PC-9 (cell line): ENCODE measurements around the gene MYH14.

Experiments used
- CTCF ChIP-seq: fragments of 200-600 bp; sonication (generic); conservative IDR thresholded peaks from 2 replicates; pipeline ENCODE4 v1.6.1; 2017; ENCODE audit warnings: mixed run types, antibody characterized with exemption, mild to moderate bottlenecking, moderate library complexity
- EZH2 ChIP-seq: fragments of 200-600 bp; sonication (generic); IDR thresholded peaks from 2 replicates; pipeline ENCODE4 v1.8.0; 2017; ENCODE audit warnings: antibody characterized with exemption, low read depth

GRCh38 chr19:50326101-50326664 lies 122.8 kb downstream of the MYH14 start:
- no peak for TF ChIP-seq CTCF
- TF ChIP-seq EZH2 = no peak
